Hepatocyte (in vitro differentiated cells): ENCODE measurements around the gene ABCD3.
"Not testable (repeated sequence)": the region's sequence is repeated elsewhere in the genome, so short reads cannot be mapped to it uniquely, and the experiment has no call there.

Experiments used
- CTCF ChIP-seq: fragments of 200-600 bp; sonication (generic); IDR thresholded peaks from 2 replicates; pipeline ENCODE4 v1.5.1; 2016; ENCODE audit warnings: antibody characterized with exemption, mild to moderate bottlenecking; ENCODE audit not compliant: poor library complexity
- EZH2 ChIP-seq: fragments of 200-600 bp; sonication (generic); IDR thresholded peaks from 2 replicates; pipeline ENCODE4 v1.6.1; 2016; ENCODE audit warnings: antibody characterized with exemption, mild to moderate bottlenecking, borderline replicate concordance

GRCh38 chr1:94444819-94445218, 26.6 kb downstream of the ABCD3 start:
- TF ChIP-seq CTCF, EZH2: not testable (repeated sequence)
